NCI-H1417 treated with DMSO at 0.1 percent for 48 hours (cell line): Measurements from ENCODE around the gene HCST.
"Not testable (repeated sequence)": the region's sequence is repeated elsewhere in the genome, so short reads cannot be mapped to it uniquely, and the experiment has no call there.

Experiments
- DNase-seq: peaks from one replicate; lab custom pipeline; 2025; lab: John Stamatoyannopoulos, UW

The HCST gene

DNA sequence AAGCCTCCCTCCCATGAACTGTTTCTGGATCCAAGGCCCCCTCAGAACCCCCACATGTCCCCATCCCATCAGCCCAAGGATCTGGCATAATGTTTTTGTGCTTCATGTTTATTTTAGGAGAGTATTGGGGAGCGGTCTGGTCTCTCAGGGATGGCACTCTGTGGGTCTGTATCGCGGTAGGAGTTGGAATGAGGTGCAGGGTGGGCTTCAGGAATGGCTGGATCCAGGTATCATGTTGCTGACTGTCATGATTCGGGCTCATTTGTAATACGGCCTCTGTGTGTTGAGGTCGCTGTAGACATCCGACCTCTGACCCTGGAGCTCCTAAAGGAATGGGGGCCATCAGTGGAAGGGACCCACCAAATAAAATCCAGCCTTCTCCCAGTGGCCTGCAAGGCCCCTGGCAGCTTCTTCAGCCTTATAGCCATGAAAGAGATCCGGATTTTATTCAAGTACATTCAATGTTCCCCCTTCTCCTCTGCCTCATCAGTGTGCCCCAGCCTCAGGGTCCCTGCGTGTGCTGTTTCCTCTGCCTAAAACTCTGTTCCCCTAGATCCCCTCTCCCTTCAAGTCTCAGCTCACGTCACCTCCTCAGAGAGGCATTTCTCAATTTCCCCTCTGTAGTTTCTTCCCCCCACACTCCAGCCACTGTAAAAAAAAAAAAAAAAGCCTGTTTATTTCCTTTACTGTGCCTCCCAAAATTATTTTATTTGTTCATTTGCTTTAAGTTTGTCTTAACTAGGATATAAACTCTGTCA is 2.2 kb downstream of the HCST start:
- no peak for DNase-seq

DNA sequence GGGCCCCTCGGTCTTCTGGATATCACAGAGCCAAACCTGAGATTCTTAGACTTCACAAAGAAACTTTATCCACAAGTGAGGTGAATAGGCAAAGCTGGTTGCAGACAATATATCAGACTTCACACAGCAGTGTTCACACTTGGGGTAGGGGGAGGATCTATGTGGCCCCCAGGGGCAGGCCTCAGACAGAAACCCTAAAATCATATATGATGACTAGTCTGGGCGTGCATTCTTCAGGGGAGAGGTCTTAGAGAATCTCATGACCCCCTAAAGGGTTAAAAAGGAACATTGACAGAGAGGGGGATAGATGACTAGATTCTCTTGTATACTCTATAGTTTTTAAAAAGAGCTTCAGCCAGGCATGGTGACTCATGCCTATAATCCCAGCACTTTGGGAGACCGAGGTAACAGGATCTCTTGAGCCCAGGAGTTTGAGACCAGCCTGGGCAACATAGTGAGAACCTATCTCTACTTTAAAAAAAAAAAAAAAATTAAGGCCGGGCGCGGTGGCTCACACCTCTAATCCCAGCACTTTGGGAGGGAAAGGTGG is 2.9 kb downstream of the HCST start:
- no peak for DNase-seq

DNA sequence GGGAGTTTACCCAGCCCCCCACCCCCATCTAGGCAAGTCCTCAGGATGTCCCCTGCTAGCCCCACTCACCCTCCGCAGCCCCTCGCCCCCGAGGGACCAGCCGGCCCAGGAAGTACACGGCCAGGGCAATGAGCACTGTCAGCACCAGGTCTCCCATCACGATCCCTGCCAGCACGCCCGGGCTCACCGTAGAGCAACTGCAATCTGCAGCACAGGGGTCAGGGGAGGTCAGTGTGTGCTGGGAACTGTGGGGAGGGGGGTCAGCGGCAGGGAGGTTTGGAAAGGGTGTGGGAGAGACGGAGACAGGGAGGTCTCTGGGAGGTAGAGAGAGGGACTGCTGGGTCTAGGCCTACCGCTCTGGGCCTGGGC is 5.0 kb downstream of the HCST start:
- DNase-seq: no peak

DNA sequence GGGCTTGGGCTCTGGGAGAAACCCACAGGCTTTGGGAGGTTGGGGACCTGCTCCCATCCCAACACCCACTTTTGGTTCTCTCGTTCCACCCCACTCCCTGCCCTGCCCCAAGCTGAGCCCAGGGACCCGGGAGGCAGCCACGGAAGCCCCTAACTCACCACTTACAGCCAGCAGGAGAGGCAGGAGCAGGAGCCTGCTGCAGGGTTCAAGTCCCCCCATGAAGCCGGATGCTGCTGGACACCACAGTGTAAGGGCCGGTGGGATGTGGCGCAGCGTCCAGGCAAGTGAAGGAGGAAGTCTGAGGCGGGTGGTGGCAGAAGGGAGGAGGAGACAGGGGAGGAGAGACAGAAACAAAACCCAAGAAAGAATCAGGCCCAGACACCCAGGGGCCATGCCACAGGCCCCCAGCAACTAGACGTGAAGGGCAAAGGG is 5.7 kb downstream of the HCST start, which contains the start of gene TYROBP:
Gene TYROBP, minus strand, starts transcription at position 286 of the 432 bp plus-strand sequence. Its CDS starts 67 bp downstream, at position 219.
- no peak for DNase-seq

DNA sequence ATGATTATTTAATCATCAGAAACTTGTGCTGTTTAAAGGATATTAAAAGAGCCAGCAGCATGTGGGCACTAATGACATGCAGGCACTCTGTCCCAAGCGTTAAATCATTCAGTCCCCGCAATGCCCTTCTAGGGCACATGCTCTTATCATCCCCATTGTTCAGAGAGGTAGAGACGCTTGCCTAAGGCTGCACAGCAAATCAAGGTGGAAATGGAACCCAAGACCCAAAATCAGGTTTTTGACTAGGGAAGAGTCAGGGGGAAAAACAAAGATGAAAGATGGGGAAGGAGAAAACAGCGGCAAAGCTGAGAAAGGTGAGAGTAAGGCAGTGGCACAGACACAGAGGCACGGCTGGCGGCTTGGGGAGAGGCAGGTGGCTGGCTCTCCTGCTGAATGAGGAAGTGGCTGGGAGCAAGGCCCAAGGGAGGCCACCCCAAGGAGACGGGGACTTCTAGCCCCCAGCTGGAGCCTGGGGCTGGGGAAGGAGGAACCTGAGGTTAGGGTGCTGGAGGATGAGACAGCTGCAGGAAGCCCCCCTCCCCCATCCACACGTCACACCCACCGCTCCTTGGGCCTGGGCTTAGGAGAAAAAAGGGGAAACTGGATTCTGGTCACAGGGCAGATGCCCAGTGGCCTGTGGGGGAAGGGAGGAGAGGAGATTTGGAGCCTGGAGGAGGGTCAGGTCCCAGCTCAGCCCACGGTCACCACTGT is 6.8 kb downstream of the HCST start:
- no peak for DNase-seq

DNA sequence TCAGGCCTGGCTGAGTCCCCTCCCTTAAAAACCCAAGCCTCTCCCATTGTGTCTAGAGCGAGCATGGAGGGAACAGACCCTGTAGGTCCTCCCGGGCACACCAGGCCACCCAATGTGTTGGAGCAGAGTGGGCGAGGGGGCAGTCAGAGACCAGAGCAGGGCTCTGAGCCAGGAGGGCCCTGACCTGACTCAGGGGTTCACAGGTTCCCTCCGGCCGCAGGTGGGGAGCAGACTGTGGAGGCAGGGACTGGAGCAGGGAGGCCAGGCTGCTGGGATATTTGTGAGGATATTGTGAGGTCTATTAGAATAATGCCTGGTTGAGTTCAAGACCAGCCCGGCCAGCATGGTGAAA is 7.3 kb downstream of the HCST start:
- DNase-seq: no peak

DNA sequence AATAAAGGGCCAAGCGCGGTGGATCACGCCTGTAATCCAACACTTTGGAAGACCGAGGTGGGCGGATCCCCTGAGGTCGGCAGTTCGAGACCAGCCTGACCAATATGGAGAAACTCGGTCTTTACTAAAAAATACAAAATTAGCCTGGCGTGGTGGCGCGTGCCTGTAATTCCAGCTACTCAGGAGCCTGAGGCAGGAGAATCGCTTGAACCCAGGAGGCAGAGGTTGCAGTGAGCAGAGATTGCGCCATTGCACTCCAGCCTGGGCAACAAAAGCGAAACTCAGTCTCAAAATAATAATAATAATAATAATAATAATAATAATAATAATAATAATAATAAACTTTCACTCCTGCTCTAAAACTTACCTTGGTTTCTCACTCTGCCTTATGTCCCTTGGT is 8.0 kb downstream of the HCST start:
- DNase-seq: not testable (repeated sequence)

DNA sequence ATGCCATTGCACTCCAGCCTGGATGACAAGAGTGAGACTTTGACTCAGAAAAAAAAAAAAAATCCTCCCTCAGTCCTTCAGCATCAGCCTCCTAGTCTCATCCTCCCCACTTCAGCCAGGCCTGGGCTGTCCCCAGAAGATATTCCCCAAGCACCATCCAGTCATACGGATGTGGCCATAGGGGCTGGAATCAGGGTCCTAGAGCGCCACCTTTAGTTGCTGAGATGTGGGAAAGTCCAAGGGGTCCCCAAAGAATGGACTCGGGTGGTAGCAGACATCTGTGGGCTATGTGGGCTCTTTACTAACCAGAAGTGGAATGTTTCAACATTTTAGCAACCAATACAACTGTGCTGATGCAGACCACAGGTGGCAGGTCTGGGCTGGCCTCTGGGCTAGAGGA is 8.8 kb downstream of the HCST start:
- DNase-seq: no peak

DNA sequence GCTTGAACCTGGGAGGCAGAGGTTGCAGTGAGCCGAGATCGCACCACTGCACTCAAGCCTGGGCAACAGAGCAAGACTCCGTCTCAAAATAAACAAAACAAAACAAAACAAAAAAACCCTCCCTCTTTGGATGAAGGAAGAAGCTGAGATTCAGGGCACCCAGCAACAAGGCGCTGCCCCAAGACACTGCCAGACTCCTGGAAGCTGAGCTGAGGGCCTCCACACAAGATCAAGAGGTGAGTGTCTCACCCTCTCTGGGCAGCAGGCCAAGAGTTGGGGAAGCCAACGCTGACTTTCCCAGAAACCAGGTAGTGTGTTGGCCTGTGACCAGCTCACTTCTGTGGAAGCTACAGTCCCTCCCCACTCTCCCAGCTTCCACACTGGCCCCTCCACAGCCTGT is 9.5 kb downstream of the HCST start:
- DNase-seq: no peak

DNA sequence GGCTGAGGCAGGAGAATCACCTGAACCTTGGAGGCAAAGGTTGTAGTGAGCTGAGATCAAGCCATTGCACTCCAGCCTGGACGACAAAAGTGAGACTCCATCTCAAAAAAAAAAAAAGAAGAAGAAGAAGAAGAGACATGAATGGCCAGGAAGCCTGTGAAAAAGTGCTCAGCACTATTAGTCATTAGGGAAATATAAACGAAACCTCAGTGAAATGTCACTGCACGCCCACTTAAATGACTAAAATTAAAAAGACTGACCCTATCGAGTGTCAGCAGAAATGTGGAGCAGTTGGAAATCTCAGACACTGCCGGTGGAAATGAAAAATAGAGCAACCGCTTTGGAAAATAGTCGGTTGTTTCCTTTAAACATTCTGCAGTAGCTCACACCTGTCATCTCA is 11.3 kb downstream of the HCST start:
- DNase-seq: no peak

DNA sequence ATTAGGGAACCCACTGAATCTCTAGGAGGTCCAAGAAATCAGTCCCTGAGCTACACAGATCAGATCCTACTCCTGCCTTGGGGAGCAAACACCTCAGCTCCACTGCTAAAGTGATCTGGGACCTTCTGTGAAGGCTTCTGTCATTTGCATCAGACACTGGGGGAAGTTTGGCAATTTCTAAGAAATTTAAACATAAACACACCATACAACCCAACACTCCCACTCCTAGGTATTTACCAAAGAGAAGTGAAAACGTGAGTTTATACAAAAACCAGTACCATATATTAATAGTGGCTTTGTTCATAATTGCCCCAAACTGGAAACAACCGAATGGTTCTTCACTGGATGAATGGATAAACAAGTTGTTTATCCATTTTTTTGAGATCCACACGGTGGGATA is 13.1 kb downstream of the HCST start:
- no peak for DNase-seq

DNA sequence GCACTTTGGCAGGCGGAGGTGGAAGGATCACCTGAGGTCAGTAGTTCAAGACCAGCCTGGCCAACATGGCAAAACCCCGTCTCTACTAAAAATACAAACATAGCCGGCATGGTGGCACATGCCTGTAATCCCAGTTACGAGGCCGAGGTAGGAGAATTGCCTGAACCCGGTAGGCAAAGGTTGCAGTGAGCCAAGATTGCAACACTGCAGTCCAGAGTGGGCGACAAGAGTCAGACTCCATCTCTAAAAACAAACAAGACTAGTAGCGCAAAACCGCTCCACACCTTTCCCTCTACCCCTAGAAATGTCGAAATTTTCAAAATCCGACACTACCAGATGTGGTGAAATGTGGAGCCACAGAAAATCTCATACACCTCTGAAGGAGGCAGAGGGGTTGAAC is 17.0 kb downstream of the HCST start:
- DNase-seq: no peak

DNA sequence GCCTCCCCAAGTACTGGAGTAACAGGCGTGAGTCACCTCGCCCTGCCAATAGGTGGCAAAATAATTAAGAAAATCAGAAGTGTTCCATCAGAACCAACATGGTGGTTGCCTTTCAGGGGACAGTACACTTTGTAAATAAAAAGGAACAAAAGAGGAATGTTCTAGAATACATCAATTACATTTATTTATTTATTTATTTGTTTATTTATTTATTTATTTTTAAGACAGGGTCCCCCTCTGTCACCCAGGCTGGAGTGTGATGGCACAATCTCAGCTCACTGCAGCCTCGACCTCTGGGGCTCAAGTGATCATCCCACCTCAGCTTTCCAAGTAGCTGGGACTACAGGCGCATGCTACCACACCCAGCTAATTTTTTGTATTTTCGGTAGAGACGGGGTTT is 18.7 kb downstream of the HCST start:
- DNase-seq: no peak

DNA sequence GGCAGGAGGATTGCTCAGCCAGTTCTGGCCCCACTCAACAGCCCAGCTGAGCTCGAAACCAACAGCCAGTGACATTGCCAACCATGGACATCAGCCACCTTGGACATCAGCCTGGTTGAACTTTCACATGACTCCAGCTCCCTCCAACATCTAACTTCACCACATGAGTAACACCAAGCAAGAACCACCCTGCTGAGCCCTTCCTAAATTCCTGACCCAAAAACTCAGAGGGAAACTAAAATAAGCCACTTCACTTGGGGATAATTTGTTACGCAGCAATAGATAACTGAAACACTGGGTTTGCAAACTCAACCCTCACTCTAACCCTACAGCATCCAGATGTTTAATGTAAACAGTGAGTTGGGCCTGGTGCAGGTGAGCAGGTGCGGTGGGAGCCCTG is 23.2 kb downstream of the HCST start:
- DNase-seq: no peak

DNA sequence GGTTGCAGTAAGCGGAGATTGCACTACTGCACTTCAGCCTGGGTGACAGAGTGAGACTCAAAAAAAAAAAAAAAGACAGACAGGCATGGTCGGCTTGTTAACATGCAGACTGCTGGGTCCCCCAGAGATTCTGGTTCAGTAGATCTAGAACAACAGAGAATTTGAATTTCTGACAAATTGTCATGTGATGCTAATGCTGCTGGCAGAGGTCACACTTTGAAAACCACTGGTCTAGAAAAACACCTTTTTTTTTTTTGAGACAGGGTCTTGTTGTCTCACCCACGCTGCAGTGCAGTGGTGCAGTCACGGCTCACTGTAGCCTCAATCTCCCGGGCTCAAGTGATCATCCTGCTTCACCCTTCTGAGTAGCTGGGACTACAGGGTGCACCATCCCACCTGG is 26.2 kb downstream of the HCST start:
- no peak for DNase-seq

DNA sequence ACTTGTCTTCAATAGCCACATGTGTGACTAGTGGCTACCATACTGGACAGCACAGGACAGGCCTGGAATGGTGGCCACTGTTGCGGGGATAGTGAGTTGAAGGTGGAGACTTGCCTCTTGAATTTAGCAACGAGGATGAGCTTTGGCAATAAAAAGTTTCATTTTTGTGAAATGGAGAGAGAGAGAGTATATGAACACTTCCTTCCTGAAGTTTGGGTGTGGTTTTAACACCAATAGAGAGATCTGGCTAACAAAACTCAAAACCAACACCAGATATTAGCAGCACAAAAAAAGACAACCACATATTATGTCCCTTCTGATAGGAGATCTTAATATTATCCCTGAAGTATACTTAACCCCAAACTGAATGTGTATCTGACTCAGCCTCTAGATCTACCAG is 27.5 kb downstream of the HCST start:
- DNase-seq: no peak

DNA sequence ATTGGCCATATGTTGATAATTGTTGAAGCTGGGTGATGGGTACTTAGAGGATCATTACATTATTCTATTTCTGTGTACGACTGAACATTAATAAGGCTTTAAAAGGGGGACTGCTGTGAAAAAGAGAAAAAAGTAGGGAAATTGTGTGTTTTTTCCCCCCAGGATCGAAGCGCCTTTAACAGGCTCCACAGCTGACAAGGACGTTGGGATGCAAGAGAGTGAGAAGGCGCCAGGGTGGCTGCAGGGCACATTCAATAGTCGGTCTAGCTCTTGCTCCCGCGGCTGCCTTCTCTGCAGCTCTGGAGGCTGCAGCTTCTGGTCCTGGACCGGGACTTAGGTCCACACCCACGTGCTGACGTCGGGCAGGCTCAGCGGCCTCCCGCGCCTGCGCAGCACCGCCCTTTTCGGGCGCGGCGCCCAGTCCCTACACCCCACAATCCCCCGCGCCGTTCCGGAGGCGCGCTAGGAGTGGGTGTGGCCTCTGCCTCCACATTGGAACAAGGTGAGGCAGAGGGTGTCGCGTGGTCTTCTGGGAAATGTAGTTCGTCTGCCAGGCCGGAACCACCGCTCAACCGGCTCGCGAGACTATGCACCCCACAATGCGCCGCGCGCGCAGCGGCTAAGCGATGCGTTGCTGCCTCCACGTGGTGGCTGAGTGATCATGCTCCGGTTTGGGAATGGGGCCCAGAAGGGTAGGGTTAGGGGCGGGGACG is 29.0 kb downstream of the HCST start:
- DNase-seq: peak; percentile 92

DNA sequence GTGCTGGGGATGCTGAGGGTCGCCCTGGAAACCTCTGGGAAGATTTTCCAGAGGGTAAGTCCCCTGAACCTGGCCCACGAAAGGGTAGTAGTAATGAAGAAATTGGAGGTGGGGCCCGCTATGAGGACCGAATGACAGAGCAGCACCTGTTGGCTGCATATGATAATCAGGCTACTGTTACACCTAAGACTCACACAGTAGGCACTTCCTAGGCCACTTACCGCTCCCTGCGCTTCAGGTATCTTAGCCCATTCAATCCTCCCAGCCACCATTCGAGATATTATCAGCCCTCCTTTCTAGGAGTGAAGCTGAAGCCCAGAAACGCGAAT is 29.5 kb downstream of the HCST start:
- no peak for DNase-seq

DNA sequence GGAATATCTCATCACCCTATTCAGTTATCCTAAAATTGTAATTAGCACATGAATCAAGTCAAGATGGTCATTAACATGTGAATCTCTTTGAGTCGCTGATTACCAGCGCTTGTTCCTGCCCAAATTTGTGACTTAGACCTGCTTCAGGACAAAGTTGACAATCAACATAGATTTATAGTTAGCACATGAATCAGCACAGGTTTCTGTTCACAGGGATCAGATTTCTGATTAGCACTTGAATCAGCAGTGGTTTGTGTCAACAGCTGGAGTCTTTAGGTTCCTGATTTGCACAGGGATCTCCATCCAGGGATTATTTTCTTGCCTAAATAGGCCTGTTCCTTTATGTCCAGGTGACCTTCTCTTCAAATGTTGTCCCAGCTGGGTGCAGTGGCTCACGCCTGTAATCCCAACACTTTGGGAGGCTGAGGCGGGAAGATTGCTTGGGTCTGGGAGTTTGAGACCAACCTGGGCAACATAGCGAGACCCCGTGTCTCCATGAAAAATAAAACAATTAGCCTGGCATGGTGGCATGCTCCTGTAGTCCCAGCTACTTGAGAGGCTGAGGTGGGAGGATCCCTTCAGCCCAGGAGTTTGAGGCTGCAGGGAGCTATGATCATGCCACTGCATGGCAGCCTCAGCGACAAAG is 30.1 kb downstream of the HCST start:
- no peak for DNase-seq

DNA sequence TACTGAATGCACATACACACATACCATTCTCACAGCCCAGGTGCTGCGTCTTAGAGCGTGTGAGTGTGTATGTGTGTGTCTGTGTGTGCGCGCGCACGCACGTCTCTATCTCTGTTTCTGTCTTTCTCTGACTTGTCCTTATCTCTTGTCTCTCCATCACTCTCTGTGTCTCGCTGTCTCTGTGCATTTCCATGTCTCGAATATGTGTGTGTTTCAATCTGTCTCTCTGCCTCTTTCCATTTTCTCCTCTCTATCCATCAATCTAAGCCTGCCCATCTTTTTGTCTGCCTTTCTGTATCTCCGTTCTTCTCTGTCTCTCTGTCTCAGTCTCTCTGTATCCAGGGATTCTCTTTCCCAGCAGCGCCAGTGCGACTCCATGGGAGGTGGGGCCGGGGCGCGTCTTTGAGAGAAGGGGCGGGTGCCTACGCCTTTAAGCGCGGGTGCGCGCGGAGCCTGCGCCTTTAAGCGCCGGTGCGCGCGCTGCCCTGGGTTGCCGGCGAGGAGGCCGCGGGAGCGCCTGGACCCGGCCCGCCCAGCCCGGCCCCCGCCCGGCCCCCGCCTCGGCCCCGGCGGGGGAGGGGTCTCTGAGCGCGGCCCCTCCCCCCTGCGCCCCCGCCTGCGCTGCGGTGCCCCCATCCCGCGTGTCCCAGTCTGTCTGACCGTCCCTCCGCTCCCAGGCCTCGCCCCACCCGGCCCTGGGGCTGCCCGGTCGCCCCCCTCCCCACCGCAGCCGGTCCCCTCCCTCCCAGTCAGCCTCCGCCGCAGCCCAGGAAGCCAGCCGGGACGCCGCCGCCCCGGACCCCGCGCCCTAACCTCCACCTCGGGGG is 33.8 kb downstream of the HCST start, which contains the start of gene LRFN3:
Gene LRFN3, plus strand, starts transcription at position 464 of the 827 bp plus-strand sequence. CDS start 3,052 bp downstream, outside the sequence.
- DNase-seq: no peak

DNA sequence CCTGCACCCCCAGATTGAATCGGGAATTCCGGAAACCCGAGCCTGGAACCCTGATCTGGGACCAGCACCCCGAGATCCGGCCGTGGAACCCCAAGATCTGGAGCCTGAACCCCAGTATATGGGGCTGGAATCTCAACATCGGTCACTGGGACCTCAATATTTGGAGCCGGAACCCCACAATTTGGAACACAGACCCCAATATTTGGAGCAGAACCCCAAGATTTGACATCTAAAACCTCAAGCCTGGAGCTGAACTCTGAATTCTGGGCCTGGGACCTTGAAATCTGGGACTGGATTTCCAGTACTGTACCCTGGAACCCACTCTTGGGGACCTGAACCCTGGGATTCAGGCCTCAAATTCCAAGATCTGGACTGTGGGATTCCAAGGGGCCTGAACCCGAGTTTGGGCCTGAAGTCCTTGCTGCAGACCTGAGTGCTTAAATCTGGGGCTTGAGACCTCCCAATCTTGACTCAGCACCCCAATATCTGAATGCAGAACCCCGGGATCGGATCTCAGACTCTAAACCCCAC is 34.5 kb downstream of the HCST start:
- no peak for DNase-seq
